ENCODE data around the gene CHST8.

The CHST8 gene

GRCh38 chr19:33769208-33769607 lies 147.5 kb downstream of the CHST8 start:
- no peak for DNase-seq (ENCODE audit: low read depth)

GRCh38 chr19:33770107-33770506 lies 148.4 kb downstream of the CHST8 start:
- no peak for DNase-seq (ENCODE audit: low read depth)

DNA sequence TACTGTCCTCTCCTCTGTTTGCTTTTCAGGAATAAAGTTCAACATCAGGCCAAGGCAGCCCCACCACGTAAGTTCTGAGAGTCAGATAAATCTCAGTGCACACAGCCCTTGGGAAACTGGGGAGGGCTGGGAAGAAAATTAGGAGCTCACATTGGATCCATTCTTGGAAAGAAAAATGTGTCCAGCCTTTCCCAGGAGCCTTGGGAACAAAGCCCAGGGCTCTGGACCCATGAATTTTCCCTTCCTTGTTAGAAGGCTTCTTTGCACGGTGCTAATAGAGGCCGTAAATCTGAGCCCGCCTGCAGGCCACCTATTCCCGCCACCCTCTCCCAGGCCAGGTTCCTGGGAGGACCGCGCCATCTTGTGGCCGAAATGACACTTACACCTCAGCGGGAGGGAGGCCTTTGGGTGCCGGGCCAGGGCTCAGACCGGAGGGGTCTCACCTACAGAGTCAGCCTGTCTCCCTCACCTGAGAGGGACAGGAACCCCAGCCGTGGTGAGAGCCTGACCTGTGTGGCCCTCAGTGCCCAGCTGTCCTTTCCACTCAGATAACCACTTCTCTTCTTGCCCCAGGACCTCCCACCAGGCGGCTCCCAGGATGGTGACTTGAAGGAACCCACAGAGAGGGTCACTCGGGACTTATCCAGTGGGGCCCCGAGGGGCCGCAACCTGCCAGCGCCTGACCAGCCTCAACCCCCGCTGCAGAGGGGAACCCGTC lies 149.8 kb downstream of the CHST8 start:
- peak; percentile 50 for DNase-seq (ENCODE audit: low read depth)

- DNase-seq (ENCODE audit: low read depth), result no peak
Observed at GRCh38 chr19:33772102-33772857, 150.5 kb downstream of the CHST8 start.

DNA sequence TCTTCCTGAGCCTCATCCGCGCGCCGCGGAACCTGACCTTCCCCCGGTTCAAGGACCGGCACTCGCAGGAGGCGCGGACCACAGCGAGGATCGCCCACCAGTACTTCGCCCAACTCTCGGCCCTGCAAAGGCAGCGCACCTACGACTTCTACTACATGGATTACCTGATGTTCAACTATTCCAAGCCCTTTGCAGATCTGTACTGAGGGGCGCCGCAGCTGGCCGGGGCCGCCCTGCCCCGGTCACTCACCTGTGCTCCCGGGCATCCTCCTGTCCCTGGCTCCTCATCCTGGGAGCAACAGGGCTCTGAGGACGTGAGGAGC lies 151.1 kb downstream of the CHST8 start:
- DNase-seq (ENCODE audit: low read depth), result no peak

DNA sequence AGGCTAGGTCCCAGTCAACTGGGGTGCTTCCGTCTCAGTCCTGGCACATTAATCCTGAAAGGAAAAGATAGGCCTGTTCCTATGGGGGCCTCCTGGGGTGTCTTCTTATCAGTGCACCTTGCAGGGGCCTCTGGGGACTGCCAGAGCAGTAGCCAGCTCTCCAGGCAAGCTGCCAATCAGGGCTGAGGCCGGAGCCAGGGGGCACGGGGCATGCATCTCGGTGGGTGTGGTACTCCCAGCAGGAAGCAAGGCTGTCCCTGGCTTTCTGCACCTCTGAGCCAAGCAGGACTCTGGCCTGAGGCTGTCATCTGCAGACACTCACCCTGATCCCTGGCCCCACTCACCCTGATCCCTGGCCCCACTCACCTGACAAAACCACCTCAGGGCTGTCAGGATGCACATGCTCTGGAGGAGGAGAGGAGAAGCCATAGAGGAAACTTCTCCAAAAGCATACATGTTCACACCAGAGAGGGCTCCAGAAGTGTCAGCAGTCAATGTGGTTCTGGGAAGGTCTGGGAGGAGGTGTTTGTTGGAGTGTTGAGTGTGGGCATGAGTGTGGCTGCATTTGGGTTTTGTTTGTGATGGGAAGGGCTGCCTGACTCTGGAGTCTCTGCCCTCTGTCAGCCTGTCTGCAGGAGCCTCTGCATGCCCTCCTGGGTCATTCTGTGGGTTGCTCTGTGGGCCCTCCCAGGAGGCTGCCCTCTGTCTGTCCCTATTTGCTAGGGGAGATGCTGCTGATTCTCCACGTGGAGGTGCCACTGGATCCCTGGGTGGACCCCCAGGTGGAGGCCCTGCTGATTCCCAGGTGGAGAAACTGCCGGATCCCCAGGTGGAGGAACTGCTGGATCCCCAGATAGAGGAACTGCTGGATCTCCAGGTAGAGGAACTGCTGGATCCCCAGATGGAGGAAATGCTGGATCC lies 152.2 kb downstream of the CHST8 start:
- no peak for DNase-seq (ENCODE audit: low read depth)

DNA sequence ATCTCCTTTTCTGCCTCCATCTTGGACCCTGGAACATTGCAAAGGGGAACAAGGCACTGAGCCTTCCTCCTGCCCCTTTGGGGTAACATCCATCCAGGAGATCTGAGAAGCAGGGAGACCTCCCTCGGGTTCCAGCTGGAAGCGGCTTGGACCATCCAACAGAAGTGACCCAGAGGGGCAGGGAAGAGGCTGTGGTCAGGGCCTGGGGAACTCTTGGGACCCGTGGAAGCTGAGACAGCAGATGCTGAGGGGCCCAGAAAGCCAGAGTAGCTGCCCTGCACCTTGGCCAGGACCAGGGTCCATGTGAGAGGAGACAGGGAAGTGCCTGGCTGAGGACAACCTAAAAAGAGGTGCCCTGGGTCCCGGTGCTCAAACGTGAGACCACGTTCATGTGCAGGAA lies 153.0 kb downstream of the CHST8 start:
- no peak for DNase-seq (ENCODE audit: low read depth)

- no peak for DNase-seq (ENCODE audit: low read depth)
Observed at GRCh38 chr19:33775731-33776487, 154.2 kb downstream of the CHST8 start.

- DNase-seq (ENCODE audit: low read depth), result no peak
Observed at GRCh38 chr19:33777351-33777750, 155.6 kb downstream of the CHST8 start.

GRCh38 chr19:33777753-33778088 lies 156.0 kb downstream of the CHST8 start:
- DNase-seq (ENCODE audit: low read depth), result no peak

DNA sequence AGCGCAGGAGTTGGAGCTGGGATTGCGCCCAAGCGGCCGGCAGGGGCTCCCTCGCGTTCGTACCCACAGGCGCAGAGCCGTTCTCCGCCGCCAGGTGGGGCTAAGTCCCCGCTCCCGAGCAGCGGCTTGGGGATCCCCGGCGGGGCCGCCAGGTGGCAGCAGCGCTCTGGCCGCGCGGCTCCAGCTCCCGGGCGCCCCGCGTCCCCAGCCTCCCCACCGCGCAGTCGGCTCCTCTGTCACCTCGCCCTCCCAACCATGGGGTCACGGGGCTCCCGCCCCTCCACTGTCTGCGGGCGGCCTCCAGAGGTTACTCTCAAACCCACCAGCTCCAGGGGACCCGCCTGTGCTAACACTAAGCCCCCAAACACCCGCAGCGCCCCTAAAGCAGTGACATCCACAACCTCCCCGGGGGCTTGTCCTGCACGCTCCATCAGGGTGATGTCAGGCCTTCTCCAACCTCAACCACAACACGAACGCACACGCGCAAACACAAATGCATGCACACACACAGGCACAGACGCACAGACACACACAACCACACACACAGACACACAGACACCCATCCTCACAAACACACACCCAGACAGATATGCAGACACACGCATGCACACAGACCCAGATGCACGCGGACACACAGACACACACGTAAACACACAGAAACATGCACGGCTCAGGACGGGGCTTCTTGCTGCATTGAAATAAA lies 156.5 kb downstream of the CHST8 start:
- DNase-seq (ENCODE audit: low read depth), result peak; percentile 57

DNA sequence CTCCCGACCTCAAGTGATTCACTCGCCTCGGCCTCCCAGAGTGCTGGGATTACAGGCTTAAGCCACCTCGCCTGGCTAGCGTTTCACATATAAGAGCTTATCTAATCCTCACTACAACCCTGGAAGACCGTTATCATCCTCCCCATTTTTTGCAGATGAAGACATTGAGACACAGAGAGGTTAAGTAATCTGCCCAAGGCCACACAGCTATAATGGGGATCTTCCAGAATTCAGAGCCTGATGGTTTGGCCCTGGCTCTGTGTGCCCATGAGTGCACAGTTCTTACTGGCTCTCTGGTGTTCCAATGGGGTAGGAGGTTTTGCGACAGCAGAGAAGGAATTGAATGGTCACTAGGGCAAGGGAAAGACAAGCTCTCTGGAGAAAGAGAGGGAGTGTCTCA lies 158.1 kb downstream of the CHST8 start:
- no peak for DNase-seq (ENCODE audit: low read depth)

DNA sequence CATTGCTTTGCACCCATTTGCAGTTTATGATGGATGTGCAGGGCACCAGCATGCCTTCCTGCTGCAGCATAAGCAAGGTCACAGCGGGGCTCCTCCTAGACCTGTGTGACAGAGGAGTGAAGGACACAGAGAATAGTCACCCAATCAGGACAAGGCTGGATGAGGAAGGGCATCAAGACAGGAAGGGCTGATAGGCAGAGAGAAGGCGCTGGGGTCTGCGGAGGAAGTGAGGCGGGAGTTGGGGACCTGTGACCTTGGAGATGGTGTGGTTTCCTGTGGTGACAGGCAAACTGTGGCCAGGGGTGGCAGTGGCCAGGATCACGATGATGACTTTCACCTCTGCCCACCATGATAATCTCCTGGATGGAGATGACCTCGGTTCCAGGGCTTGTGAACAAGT lies 158.5 kb downstream of the CHST8 start:
- no peak for DNase-seq (ENCODE audit: low read depth)

- DNase-seq (ENCODE audit: low read depth), result no peak
Observed at GRCh38 chr19:33780746-33781145, 159.0 kb downstream of the CHST8 start.

- no peak for DNase-seq (ENCODE audit: low read depth)
Observed at GRCh38 chr19:33781415-33781935, 159.7 kb downstream of the CHST8 start.

- peak; percentile 61 for DNase-seq (ENCODE audit: low read depth)
Observed at GRCh38 chr19:33781996-33782395, 160.2 kb downstream of the CHST8 start.

- DNase-seq (ENCODE audit: low read depth), result peak; percentile 34
Observed at GRCh38 chr19:33784432-33784831, 162.7 kb downstream of the CHST8 start.

DNA sequence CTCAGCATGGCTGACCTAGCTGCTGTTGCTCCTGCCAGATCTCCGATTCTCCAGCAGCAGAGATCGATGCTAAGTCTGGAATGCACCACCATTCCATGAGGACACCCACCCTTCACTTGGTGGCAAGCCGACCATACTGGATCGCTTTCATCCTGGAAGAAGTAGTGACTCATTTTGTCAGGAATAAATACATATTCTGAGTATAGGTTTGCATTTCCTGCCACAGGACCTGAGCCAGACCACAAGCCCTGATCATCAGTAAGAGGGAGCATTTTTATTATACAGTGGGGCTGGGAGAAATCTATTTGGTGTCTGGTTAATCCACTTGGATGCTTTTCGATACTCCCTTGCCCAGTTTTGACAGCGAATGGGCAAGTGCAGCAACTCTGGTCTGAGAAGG lies 164.0 kb downstream of the CHST8 start:
- DNase-seq (ENCODE audit: low read depth), result peak; percentile 56

- DNase-seq (ENCODE audit: low read depth), result no peak
Observed at GRCh38 chr19:33788676-33789075, 166.9 kb downstream of the CHST8 start.

DNA sequence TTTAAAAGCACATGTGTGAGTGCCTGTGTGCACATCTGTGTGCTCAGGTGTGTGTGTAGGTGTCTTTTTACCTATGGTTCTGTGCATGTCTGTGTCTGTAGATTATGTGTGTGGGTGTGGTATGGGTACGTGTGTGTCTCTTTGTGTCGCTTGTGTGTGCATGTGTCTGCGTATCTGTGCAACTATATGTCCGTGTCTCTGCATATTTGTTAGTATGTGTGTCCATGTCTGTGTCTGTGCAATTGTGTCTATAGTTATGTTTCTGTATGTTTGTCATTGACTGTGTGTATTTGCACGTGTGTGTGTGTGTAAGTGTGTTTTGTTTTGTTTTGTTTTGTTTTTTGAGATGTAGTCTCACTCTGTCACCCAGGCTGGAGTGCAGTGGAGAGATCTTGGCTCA lies 167.6 kb downstream of the CHST8 start:
- no peak for DNase-seq (ENCODE audit: low read depth)

DNA sequence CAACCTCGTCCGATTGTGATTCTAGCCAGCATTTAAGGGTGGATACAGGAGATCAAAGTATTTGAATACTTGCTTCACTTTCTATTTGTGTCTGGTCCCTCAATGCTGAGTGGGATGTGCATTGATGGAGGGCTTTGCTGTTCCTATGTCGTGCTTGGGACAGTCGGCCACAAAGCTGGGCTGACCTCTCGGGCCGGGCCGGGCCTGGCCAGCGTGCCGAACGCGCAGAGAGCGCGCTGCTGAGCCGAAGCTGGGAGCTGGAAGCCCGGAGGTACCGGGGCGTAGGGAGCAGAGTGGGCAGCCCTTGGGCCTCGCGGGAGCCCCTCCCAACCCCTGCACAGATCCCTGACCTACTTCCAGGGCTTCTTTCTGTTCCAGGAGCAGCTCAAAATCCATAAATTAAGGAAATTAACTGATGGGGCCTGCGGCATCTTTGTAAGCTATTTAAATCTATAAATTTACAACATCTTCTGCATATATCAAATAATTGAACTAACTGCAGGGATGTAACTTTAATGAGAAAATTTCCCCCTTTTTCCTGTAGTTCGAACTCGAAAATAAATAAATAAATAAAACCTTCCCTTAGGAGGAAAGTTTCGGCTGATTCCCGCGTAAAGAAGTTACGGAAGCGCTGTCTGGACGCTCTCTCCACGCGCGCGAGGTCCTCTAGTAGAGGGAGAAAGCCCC lies 173.1 kb downstream of the CHST8 start:
- peak; percentile 23 for DNase-seq (ENCODE audit: low read depth)
